NCI-H1092 treated with DMSO at 0.1 percent for 48 hours (cell line): ENCODE measurements around the gene CCDC74B.
"Not testable (repeated sequence)": the region's sequence is repeated elsewhere in the genome, so short reads cannot be mapped to it uniquely, and the experiment has no call there.

Experiments used
- DNase-seq: peaks from one replicate; lab custom pipeline; 2025; lab: John Stamatoyannopoulos, UW

Gene CCDC74B

GRCh38 chr2:130148515-130148914, 3.6 kb upstream of the CCDC74B start:
- peak; percentile 14 for DNase-seq

- DNase-seq = not testable (repeated sequence)
These were observed 1.5 kb downstream of the CCDC74B start for GRCh38 chr2:130143266-130144039.

GRCh38 chr2:130142396-130143265, 2.3 kb downstream of the CCDC74B start:
- DNase-seq = not testable (repeated sequence)

- DNase-seq = not testable (repeated sequence)
These were observed 3.1 kb downstream of the CCDC74B start for GRCh38 chr2:130141645-130142370.

DNA sequence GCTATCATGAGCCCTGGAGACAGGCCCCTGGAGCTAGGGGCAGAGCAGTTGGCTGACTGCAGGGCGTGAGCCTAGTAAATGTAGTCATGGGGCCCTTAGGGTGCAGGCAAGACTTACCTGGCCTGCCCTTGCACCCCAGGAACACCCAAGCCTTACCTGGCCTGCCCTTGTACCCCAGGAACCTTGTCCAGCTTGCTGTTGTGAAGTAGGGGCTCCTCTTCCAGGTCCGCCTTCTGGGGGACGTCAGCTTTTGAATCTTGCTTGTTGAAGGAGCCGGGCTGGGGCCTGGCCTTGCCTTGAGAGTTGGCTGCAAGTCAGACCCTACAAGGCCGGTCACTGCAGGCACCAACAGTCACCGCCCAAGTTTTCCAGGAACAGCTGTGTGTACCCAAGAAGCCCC, 3.9 kb downstream of the CCDC74B start:
- DNase-seq = not testable (repeated sequence)

DNA sequence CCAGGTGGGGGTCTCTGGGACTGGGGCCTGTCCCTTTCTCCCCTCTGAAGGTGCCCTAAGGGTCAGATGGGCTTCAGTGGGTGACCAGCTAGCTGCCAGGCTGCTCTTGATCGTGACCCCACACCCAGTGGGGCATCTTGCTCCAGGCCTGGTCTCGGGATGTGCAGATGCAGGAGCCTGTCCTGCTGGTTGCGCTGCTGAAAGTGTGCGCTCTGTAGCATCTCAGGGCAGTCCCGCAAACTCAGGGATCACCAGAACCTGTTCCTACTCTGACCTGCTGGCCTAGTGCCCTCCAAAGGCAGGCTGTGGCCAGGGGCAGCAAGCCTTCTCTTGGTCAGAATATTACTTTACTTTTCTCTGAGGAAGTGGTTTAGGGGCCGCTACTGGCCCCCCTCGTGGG, 4.4 kb downstream of the CCDC74B start:
- DNase-seq = not testable (repeated sequence)

DNA sequence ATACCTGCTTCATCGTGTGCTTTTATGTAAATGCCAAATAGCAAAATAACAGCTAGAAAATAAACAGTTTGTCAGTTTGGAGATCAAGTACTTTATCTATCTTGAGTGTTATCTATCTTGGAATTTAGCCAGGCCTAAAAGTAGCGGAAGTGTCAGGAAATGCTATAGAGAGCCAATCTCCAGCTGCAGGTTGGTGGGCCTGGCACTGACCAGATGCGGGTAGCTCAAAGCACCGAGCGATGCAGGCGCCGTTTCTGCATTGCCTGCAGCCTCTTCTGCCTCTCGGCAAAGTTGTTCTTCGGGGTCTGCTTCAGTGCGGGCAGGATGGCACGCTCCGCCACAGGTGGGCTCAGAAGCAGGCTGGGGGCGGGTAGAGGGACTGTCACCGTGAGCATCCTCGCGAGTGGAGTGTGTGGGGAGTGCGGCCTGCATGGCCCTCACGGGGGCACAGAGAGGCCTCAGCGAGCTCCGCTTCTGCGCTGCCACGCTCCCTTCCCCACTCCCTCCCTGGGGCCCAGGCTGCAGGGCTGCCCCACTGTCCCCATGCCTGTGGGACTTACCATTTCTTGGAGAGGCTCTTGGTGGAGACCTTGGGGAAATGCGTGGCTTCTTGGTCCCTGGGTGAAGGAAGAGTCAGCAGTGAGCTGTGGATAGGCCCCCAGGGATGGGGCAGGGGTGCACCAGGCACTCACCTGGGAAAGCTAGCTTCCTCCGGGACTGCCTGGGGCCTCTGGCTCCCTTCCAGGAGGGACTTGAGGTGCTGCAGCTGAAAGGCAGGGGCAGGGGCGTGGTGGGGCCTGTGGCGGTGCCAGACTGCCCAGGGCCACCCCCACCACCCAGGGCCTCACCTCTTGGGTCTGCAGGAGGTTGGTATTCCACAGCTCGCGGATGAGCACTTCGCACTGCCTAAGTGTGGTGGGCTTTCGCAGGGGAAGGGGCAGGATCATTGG, 5.3 kb downstream of the CCDC74B start:
- DNase-seq = peak; percentile 7

GRCh38 chr2:130138841-130139251, 6.1 kb downstream of the CCDC74B start:
- DNase-seq = not testable (repeated sequence)

GRCh38 chr2:130138326-130138725, 6.6 kb downstream of the CCDC74B start:
- not testable (repeated sequence) for DNase-seq

- not testable (repeated sequence) for DNase-seq
These were observed 7.8 kb downstream of the CCDC74B start for GRCh38 chr2:130137118-130137517.

- DNase-seq = not testable (repeated sequence)
These were observed 8.4 kb downstream of the CCDC74B start for GRCh38 chr2:130136546-130136945.

- no peak for DNase-seq
These were observed 9.0 kb downstream of the CCDC74B start for GRCh38 chr2:130135692-130136541.

GRCh38 chr2:130129120-130129829, 15.6 kb downstream of the CCDC74B start, which contains the start of gene POTEF:
POTEF (minus strand) TSS chr2:130129222; CDS start chr2:130120515, 8,707 bp downstream.
- DNase-seq = not testable (repeated sequence)

- not testable (repeated sequence) for DNase-seq
These were observed 16.4 kb downstream of the CCDC74B start for GRCh38 chr2:130128464-130128863.

GRCh38 chr2:130127726-130128125, 17.2 kb downstream of the CCDC74B start:
- DNase-seq = not testable (repeated sequence)

DNA sequence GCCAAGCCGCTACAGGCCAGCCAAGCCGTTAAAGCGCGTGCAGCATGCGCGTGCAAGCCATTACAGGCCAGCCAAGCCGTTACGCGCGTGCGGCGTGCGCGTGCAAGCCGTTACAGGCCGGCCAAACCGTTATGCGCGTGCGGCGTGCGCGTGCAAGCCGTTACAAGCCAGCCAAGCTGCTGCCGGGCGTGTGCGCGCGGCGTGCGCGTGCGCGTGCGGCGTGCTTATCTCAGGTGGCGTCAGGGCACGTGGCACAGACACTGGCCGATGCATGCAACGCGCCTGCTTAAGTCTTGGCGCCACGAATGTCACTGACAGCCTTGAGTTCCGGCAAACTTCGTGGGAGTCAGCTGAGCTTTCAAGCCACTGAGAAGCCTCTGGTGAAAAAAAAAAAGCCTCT, 24.0 kb downstream of the CCDC74B start:
- DNase-seq = not testable (repeated sequence)

- DNase-seq = not testable (repeated sequence)
These were observed 42.1 kb downstream of the CCDC74B start for GRCh38 chr2:130102597-130103363.
